Stomach (tissue), 9 donors: ENCODE results near the gene CREB3. TPM values are rescaled to one million over a fixed set of nuclear protein-coding genes. Genes with fewer than 3 reads are reported as not detected.

Experiments
- DNase-seq, 2 donors: peaks; one replicate each; pipeline versions ENCODE4 v3.0.0 to v3.0.0-alpha.2; 2013 to 2019
- H3K27ac ChIP-seq, 5 donors: fragments of 200-600 bp in 4 of 5; sonication (generic) in 4 of 5; one replicate each; pipeline ENCODE4 v1.5.1; 2013 to 2019; ENCODE audit warnings: mild to moderate bottlenecking in 1 of 5, moderate library complexity in 1 of 5
- H3K27me3 ChIP-seq, 3 donors: fragments of 200-600 bp; sonication (generic); one replicate each; pipeline ENCODE4 v1.5.1; 2017 to 2019; ENCODE audit warnings: mixed run types in 1 of 3
- H3K36me3 ChIP-seq, 4 donors: fragments of 200-600 bp; sonication (generic); 1 replicate in 3 of 4; 2 replicates in 1 of 4; pipeline ENCODE4 v1.5.1; 2016 to 2019
- H3K4me1 ChIP-seq, 4 donors: fragments of 200-600 bp; sonication (generic); one replicate each; pipeline ENCODE4 v1.5.1; 2016 to 2019
- H3K4me3 ChIP-seq, 4 donors: fragments of 200-600 bp; sonication (generic) in 3 of 4; one replicate each; pipeline ENCODE4 v1.5.1; 2016 to 2019; ENCODE audit warnings: mild to moderate bottlenecking in 1 of 4
- H3K9me3 ChIP-seq, 4 donors: fragments of 200-600 bp; sonication (generic); one replicate each; pipeline ENCODE4 v1.5.1; 2016 to 2019
- EP300 ChIP-seq: sonication (generic); formaldehyde crosslinking; IDR thresholded peaks from one replicate; pipeline ENCODE4 v1.6.1; 2017; ENCODE audit warnings: antibody characterized with exemption
- POLR2A ChIP-seq, 4 donors: fragments of 450-650 bp; IDR thresholded peaks; one replicate each; pipeline ENCODE4 v1.6.1; 2016; ENCODE audit warnings: antibody characterized with exemption in 4 of 4, control low read depth in 2 of 4, mild to moderate bottlenecking in 1 of 4, moderate library complexity in 1 of 4
- POLR2AphosphoS5 ChIP-seq, 3 donors: sonication (generic); formaldehyde crosslinking; IDR thresholded peaks; one replicate each; pipeline ENCODE4 v1.6.1; 2016; ENCODE audit warnings: antibody characterized with exemption in 3 of 3
- WGBS, 5 donors: extraction: QIAGEN DNeasy Blood & Tissue Kit in 3 of 5; methylation state at CpG; one replicate each; pipeline versions ENCODE4 v1.1.5 to v1.1.7; 2013 to 2018; 5-methylcytosine and 5-hydroxymethylcytosine counted together
- intact Hi-C: fragments of 100-400 bp; cut with DNase I; formaldehyde crosslinking; loops from one replicate; pipeline ENCODE4 v1.15.1; 2023; ENCODE audit warnings: low total_unique reads
- polyA plus RNA-seq, 3 donors: library from polyadenylated mRNA; stranded (reverse); fragments of 200-250 nt; gene quantifications; one replicate each; pipeline ENCODE4 v1.2.3, GENCODE V29; 2013
- total RNA-seq, 5 donors: library from RNA; depleted of rRNA; stranded (reverse); fragments of >200 nt; gene quantifications; one replicate each; pipeline versions ENCODE4 v1.1.0 to v1.2.3, GENCODE V29; 2014 to 2016
- TF ChIP-seq, protein P1 (sequence below), 7 experiments: fragments of 450-650 bp in 4 of 7; fragments of 200-600 bp in 3 of 7; sonication (generic) in 3 of 7; IDR thresholded peaks; one replicate each; pipeline ENCODE4 v1.5.1; 2016 to 2019; ENCODE audit warnings: antibody characterized with exemption in 7 of 7, control low read depth in 2 of 7, mild to moderate bottlenecking in 1 of 7
- donor health status: healthy with polysubstance abuse.
- donor health status: Bipolar disorder and iron deficiency.
- donor health status: healthy.

Gene CREB3
- total and polyA plus RNA-seq, 8 donors = 29.4 to 84.0 (median 39.2) TPM

DNA sequence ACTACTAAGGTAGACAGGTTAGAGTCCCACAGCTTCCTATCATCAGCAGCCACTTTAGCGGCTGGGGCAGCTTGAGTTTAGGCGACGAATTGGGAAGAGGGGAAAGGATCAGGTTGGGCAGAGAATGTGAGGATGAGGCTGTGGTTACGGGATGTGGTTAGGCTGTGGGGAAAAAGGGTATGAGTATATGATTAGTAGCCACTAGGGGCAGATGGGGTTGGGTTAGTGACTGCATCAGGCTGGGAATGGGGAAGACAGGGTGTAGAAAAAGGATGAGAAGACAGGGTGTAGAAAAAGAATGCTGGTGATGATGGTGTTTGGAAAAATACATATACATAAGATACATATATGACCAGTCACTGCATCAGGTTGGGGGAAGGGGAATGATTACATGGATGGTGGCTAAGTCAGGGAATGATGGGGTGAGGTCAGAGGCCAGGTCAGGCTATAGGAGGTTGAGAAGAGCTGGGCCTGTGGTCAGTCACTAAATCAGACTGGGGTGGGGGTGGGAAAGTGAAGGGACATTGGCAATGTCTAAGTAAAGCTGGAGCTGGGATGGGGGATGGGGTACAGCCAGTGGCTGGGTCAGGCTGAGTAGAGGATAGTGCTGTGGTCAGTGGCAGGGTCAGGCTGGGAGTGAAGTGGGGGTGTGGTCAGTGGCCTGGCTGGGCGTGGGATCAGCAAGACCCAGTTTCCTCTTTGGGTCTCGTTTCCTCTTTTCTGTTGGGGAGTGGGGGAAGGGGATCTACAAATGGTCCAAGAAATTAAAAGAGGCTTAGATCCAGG, 2.6 kb upstream of the CREB3 start:
- H3K27me3 ChIP-seq = no peaks in the 10 kb centered on the region
- WGBS, 5 donors = 20 to 28% (median 26%) methylated on average over 6 of the region's 6 CpGs
- H3K4me1 ChIP-seq = peaks cover 64 to 83% (median 73%) of the 10 kb centered on the region in 4 donors
- intact Hi-C loops = no loop called here
- H3K4me3 ChIP-seq = peak overlapping the region; percentile 53 to 88 (median 77)
- H3K36me3 ChIP-seq = peaks cover 13 to 26% (median 24%) of the 10 kb centered on the region in 4 donors
- H3K9me3 ChIP-seq = no peaks in the 10 kb centered on the region
- DNase-seq = peak; percentile 42 to 79
- peak; percentile 30 to 87 (median 48) for TF ChIP-seq POLR2AphosphoS5 (IDR thresholded peaks at IDR 0.05)
- TF ChIP-seq, protein P1, sequence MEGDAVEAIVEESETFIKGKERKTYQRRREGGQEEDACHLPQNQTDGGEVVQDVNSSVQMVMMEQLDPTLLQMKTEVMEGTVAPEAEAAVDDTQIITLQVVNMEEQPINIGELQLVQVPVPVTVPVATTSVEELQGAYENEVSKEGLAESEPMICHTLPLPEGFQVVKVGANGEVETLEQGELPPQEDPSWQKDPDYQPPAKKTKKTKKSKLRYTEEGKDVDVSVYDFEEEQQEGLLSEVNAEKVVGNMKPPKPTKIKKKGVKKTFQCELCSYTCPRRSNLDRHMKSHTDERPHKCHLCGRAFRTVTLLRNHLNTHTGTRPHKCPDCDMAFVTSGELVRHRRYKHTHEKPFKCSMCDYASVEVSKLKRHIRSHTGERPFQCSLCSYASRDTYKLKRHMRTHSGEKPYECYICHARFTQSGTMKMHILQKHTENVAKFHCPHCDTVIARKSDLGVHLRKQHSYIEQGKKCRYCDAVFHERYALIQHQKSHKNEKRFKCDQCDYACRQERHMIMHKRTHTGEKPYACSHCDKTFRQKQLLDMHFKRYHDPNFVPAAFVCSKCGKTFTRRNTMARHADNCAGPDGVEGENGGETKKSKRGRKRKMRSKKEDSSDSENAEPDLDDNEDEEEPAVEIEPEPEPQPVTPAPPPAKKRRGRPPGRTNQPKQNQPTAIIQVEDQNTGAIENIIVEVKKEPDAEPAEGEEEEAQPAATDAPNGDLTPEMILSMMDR (IDR thresholded peaks at IDR 0.05) = peak in 5 of 7 experiments; percentile 35 to 59 (median 48)
- TF ChIP-seq EP300 = no peak
- H3K27ac ChIP-seq = peak overlapping the region; percentile 55 to 100 (median 98)

DNA sequence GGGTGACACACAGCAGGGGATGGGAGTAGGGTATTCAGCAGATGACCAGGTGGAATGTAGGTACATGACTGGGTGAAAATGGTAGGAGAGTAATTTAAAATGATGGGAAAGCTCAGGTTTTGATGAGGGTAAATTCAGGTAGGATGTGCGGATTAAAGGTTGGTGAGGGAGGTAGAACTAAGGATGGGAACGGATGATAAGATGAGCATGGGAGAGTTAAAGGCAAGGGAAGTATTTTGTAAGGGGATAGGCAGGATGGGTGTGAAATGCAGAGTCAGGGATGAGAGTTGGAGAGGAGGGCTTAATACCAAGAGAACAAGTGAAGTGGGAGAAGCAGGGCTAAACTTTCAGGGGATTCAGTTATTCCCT, 2.0 kb upstream of the CREB3 start:
- peaks cover 64 to 84% (median 73%) of the 10 kb centered on the region in 4 donors for H3K4me1 ChIP-seq
- no peak for DNase-seq
- 63 to 90% (median 79%) methylated on average over 2 of the region's 2 CpGs for WGBS, 5 donors
- no peaks in the 10 kb centered on the region for H3K27me3 ChIP-seq
- no peak for TF ChIP-seq POLR2A (IDR thresholded peaks at IDR 0.05)
- TF ChIP-seq, protein P1 (IDR thresholded peaks at IDR 0.05) = no peak
- TF ChIP-seq POLR2AphosphoS5 (IDR thresholded peaks at IDR 0.05) = no peak
- no peak for TF ChIP-seq EP300
- H3K36me3 ChIP-seq = peaks cover 13 to 26% (median 24%) of the 10 kb centered on the region in 4 donors
- H3K9me3 ChIP-seq = no peaks in the 10 kb centered on the region
- intact Hi-C loops = no loop called here
- H3K27ac ChIP-seq = peak overlapping the region; percentile 55 to 100 (median 98)
- peak overlapping the region; percentile 53 to 88 (median 77) for H3K4me3 ChIP-seq

DNA sequence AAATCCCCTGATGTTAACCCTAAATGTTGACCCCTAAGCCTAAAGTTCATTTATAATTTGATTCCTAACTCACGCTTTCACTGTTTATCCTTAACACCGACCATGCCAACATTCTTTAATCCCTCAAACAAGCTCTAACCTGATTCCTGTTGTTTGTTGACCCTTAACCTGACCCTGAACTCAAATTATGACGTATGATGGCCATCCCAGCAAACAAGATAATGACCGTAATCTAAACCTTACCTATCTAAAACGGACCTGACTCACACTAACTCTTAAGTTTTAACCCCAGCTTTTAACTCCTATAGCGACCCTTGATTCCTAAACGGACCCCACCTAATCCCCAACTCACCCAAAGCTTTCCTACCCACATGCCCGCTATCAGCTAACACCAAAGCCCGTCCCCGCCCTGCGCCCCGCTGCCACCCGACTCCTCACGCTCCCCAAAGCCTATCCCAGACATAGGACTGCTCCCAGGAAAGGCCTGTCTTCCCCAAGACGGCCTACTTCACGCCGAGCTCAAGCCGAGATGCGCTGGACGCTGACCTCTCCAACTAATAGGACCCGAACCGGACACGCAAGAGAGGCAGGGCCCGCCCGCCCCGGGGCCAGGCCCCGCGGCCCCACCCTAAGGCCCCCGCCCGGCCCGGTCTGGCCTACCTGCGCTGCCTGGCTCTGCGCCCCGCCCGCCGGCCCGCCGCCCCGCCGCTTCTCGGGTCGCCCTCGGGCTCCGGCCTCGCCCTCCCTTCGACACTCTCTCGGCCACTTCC, 866 bp upstream of the CREB3 start:
- TF ChIP-seq, protein P1 (IDR thresholded peaks at IDR 0.05) = no peak
- TF ChIP-seq POLR2AphosphoS5 (IDR thresholded peaks at IDR 0.05) (no peak), EP300 (no peak), POLR2A (IDR thresholded peaks at IDR 0.05) (no peak)
- H3K4me3 ChIP-seq = peak overlapping the region; percentile 53 to 88 (median 77)
- peaks cover 60 to 84% (median 70%) of the 10 kb centered on the region in 4 donors for H3K4me1 ChIP-seq
- 0 to 1% (median 0%) methylated on average over 19 to 47 of the region's 47 CpGs for WGBS, 5 donors
- intact Hi-C loops = no loop called here
- H3K36me3 ChIP-seq = peaks cover 16 to 29% (median 27%) of the 10 kb centered on the region in 4 donors
- H3K27ac ChIP-seq = peak overlapping the region; percentile 94 to 100 (median 98)
- no peak for DNase-seq
- no peaks in the 10 kb centered on the region for H3K9me3 ChIP-seq
- no peaks in the 10 kb centered on the region for H3K27me3 ChIP-seq

DNA sequence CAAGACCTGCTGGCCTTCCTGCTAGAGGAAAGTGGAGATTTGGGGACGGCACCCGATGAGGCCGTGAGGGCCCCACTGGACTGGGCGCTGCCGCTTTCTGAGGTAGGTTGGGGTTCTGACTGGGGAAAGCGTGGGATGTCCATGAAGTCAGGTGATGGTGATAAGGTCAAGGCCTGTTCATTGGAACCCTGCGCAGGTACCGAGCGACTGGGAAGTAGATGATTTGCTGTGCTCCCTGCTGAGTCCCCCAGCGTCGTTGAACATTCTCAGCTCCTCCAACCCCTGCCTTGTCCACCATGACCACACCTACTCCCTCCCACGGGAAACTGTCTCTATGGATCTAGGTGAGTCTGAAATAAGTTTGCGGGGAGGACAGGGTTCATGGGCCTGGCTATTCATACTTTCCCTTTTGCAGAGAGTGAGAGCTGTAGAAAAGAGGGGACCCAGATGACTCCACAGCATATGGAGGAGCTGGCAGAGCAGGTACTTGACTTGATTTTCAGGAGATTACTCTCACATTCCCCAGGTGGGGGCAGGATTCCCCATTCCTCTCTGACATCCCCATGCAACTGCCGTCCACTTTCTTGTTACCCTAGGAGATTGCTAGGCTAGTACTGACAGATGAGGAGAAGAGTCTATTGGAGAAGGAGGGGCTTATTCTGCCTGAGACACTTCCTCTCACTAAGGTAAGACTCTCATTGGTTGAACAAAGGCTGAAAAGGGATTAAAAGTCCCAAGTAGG, 505 bp downstream of the CREB3 start:
- peak in 1 of 2 donors; percentile 70 for DNase-seq
- intact Hi-C loops = no loop called here
- Histone ChIP-seq H3K4me1 (peaks cover 46 to 74% (median 58%) of the 10 kb centered on the region in 4 donors), H3K4me3 (peak overlapping the region; percentile 53 to 88 (median 77)), H3K27me3 (no peaks in the 10 kb centered on the region), H3K27ac (peak overlapping the region; percentile 94 to 100 (median 98)), H3K9me3 (no peaks in the 10 kb centered on the region), H3K36me3 (peaks cover 30 to 42% (median 40%) of the 10 kb centered on the region in 4 donors)
- TF ChIP-seq POLR2A (IDR thresholded peaks at IDR 0.05) (no peak), POLR2AphosphoS5 (IDR thresholded peaks at IDR 0.05) (no peak), EP300 (no peak)
- TF ChIP-seq, protein P1 (IDR thresholded peaks at IDR 0.05) = no peak
- WGBS, 5 donors = 1 to 2% (median 1%) methylated on average over 14 of the region's 14 CpGs
